ENCODE results near the gene TRAF3IP1.

- TF ChIP-seq POLR2A (IDR thresholded peaks at IDR 0.05), result no peak
- no peak for TF ChIP-seq CTCF (IDR thresholded peaks at IDR 0.05)
Observed at GRCh38 chr2:238398577-238398976, 78.3 kb downstream of the TRAF3IP1 start.

Data from uterus (tissue), 2 donors.